ENCODE measurements around the gene DOK7.
A peak's percentile ranks its signal among the peaks of the same experiment; 100 is the strongest.

Gene DOK7

GRCh38 chr4:3476936-3477749 lies 14.0 kb downstream of the DOK7 start:
- no peak for DNase-seq

DNA sequence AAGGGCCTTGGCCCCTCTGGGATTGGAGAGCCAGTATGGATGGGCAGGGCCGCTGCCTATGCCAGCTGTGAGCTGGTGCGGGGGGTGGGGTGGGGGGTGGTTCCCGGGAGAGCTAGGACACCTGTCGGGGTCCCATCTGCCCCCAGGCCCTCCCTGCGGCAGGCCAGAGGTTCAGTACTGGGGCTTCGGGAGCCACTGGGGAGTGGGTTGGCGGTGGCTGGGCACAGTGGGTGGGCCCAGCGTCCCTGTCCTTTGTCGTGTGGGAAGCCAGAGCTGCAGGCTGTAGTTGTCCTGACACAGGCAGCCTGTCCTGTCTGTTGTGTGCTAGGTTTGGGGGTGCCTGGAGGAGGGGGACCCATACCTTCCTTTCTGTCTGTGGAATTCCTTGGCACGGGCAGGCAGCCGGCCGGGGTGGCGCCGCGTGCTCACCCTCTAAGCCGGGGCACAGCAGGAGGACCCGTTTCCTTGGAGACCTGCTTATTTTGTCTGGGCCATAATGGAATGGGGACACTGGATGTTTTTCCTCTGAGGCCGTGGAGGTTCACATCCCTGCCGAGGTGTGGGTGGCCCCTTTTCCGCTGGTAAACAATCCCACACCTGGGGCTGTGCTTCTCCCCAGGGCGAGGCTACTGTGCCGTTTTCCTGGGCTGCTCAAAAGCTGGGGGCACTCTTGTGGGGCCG lies 14.8 kb downstream of the DOK7 start:
- no peak for DNase-seq

DNA sequence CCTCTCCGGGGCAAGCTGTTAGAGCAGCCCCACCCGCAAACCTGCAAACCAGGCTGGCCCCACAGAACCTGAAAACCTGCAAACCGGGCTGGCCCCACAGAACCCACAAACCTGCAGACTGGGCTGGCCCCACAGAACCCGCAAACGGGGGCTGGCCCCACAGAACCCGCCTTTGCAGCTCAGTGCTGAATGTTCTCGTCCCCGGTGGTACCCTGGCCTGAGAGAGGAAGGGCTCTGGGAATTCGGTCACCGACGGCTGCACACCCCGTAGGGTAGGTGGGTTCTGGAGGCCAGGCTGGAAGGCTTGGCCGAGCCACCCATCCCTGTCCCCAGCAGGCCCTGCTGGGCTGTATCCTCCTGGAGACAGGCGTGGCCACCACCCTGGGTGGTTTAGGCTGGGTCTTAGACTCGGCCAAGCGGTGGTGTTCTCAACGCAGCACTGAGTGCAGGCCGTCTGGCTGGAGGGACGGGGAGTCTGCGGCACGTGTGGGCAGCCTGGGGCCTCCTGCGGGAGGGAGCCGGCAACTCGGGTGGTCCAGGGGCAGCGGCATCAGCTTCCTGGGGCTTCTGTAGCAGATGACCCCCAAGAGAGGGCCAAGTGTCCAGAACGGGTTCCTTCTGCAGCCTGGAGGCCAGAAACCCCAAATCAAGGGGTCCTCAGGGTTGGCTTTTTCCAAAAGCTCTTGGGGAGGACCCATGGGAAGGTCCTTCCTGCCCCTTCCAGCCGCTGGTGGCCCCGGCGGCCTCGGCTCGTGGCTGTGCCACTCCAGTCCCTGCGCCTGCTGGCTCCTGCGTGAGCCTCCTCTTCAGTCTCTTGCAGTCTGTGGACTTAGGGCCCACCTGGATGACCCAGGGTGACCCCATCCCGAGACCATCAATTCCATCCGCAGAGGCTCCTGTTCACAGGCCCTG lies 15.6 kb downstream of the DOK7 start:
- DNase-seq, result no peak

- no peak for DNase-seq
Measured at GRCh38 chr4:3479358-3480101, 16.4 kb downstream of the DOK7 start.

DNA sequence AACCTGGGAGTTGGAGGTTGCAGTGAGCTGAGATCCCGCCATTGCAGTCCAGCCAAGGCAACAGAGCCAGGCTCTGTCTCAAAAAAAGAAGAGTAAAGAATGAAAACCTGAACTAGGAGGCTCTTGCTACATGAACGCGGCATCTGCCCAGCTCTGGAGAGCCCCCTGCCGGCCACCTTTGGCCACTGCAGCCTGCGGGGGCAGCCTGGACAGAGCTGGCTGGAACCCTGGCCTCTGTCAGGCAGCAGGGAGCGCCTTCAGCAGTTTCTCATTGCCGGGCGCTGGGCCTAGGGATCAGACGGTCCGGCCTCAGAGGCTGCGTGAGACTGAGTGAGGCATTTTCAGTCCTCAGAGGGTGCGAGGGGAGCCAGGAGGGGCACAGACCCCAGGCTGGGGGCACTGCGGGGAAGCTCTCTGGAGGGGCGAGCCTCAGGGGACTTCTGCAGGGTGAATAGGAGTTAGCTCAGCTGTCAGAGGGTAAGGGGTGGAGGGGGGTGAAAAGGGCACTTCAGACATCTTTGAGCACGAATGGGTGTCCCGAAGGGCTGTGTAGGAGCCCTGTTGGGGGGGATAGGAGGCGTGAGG lies 17.5 kb downstream of the DOK7 start:
- peak; percentile 71 for DNase-seq

GRCh38 chr4:3481113-3481531 lies 18.0 kb downstream of the DOK7 start:
- DNase-seq, result no peak

- no peak for DNase-seq
Measured at GRCh38 chr4:3481783-3482393, 18.8 kb downstream of the DOK7 start.

DNA sequence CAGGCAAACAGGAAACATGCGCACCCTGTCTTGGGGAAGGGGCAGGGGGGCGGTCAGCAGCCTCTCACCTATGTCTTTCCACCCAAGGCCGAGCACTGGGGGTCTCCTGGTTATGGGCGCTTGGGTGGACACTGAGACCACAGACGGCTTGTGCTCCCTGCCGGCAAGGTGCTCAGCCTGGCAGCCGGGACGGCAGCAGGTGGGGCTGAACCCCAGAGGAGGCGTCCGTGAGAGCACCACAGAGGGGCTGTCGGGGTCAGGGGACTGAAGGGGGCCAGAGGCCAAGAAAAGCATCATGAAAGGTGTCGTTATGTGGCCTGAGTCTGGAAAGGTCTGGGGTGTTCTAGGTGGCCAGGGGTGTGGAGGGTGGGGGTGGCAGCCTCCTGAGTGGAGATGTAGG lies 19.6 kb downstream of the DOK7 start:
- DNase-seq, result no peak

- no peak for DNase-seq
Measured at GRCh38 chr4:3483471-3483921, 20.4 kb downstream of the DOK7 start.

DNA sequence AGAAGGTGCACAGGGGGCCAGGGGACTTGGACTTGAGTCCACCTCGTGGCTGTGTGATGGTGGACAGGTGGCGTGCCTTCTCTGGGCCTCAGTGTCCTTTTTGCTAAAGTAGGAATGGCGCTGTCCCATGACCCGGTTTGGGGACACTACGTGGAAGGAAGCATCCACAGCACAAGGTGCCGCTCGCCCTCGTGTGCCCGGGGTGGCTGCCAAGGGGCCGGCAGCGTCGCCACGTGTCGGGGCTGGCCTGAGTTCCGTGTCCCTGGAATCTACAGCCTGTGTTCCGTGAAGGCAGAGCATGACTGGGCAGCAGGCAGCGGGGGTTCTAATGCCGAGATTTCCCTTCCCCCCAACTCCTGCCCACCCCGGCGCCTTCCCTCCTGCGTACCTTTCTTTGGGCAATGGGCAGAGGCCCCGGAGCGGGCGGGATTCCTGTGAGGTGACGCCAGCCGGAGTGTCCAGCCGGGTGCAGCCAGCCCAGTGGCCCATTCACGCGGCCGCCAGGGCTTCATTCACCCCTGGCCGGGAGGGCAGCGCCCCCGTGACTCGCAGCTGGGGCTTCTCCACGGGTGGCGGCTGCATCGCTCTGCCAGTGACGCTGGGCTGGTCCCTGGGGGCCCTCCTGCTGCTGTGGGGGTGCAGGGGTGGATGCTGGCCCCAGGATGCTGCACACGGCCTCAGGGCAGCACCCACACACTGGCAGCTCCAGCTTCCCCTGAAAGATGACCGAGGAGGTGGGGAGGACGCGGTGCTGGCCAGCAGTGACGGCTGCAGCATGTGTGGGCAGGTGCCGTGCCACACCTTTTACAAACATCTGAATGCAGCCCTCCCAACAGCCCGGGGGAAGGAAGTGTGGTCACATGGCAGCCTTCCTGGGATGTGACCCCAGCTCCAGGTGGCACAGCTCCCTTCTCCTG lies 21.2 kb downstream of the DOK7 start:
- DNase-seq, result no peak

DNA sequence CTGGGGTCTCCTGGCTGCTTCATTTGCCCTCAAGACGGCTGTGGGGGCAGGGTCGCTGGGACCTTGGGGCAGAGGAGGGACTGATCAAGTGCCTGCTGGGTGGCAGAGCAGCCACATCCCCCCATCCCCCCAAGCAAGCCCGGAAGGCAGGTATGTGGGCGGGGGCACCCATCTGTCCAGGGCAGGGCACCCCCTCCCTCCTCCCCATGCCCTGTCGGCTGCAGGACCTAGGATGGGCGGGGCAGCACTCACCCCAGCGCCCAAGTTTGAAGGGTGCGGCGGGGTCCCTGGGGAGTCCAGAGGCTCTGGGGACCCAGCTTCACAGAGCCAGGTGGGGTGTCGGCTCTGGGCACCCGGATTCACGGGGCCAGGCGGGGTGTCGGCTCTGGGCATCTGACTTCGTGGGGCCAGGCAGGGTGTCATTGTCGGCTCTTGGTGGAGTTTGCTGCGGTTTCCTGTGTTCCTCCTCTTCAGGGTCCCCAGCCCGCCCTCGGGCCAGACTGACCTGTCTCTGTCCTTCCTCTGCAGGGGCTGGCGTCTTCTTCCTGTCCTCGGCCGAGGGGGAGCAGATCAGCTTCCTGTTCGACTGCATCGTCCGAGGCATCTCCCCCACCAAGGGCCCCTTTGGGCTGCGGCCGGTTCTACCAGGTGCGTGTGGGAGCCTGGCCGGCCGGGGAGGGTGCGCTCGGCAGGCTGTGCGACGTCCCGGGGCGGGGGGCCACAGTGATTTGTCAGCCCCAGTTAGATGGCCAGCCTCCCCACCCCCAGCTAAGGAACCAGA lies 22.1 kb downstream of the DOK7 start:
- DNase-seq, result no peak

DNA sequence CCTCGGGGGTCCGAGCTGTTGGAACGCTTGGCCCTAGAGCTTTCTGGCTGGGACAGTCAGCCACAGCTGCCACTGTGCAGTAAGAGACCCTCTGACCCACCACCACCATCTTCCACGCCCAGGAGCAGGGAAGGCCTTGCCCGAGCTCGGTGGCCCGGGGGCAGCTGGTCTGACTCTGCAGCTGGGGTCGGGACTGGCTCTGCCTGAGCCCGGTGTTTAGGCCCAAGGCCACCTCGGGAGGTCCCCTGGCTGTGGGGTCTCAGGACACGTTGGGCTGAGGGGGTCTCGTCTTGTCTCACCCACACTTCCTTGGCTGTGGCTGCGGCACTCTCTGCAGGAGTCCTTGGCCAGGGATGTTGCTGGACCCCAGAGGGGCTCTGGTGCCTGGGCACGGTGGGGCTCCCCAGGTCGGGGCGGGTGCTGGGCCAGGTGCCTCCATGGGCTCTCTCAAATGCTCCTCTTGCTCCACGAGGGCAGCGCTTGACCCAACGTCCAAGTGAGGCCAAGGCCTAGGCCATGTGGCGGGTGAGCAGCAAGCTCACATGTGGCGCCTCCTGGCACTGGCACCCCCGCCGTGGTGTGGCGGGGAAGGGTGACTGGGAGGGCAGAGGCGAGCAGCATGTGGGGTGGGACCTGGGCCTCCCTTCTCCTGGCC lies 22.9 kb downstream of the DOK7 start:
- DNase-seq, result no peak

GRCh38 chr4:3486541-3487540 lies 23.7 kb downstream of the DOK7 start:
- no peak for DNase-seq

DNA sequence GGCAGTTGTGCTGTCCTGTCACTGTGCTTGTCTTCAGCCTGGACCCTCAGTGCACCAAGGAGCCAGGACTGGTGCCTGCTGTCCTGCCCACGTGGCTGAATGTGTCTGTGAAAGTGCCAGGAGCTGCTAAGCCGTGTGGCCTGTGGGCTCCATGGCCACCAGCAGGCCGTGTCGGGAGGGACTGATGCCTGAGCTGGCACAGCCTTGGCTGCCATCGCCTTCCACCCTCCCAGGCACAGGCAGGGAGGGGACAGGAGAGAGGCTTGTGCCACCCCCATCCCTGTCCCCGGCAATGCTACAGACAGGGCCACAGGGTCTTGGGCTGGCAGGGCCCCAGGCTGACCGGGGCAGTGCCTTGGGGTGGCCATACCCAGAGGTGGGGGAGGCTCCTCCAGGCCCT lies 24.8 kb downstream of the DOK7 start:
- no peak for DNase-seq

DNA sequence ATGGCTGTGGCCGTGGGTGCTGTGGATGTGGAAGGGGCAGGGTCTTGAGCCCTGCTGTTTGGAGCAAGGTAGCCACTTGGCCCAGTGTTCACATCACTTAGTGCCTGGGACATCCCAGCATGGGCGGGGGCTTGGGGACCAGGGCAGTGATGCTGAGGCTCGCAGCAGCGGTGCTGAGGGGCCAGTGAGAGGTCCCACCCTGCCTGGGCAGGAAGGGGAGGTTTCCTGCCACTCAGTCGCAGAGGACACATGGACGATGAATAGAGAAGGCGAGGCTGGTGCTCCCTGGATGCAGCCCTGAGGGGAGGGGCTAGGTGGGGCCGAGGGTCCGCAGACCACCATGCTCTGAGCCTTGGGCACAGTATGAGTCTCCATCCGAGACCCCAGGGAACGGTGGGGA lies 25.7 kb downstream of the DOK7 start:
- DNase-seq, result no peak

- no peak for DNase-seq
Measured at GRCh38 chr4:3489451-3489962, 26.4 kb downstream of the DOK7 start.

DNA sequence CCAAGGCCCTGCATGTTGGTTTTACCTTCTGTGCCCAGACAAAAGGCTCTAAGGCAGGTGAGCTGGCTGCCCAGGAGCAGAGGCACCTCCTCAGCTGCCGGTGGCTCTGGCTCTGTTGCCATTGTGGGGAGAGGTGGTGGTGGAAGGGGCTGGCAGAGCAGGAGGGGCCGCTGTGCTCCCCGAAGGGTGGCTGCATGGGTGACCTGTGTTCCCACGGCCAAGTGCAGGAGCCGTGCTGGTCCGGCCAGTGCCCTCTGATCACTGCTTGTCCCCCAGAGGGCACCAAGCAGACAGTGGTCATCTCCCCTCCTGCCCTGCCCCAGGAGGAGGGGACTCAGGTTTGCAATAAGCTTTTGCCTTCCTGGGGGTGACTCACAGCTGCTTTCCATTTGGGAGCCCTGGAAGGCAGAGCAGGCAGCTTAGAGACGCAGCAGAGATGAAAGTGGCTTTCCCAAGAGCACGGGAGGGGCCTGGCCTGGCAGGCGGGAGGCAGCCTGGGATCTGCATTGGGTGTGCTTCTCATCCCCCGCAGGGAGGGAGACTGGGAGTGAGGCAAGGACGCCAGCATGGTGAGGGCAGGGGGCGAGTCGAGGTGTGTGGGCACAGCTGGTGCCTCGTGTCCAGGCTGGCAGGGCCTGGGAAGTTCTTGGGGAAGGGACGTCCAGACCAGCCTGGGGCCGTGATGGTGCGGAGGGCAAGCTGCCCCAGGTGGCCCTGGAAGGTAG lies 28.7 kb downstream of the DOK7 start:
- no peak for DNase-seq
